GM12878 (cell line): ENCODE measurements around the gene RNF148. TPM values are rescaled to one million over a fixed set of nuclear protein-coding genes. Genes with fewer than 3 reads are reported as not detected.

ENCODE experiments used
- ATAC-seq: fragments of 200-7000 bp; cut with Tn5 transposase; 3 replicates; pipeline ENCODE4 v1.9.1; 2020; ENCODE audit warnings: mild to moderate bottlenecking, moderate library complexity
- BruUV-seq: library from RNA; stranded (reverse); fragments of 400-500 nt; replicated peaks from 2 replicates; lab custom pipeline; 2021; lab: Mats Ljungman, UMichigan
- CTCF ChIA-PET: fragments of 300-600 bp; sonication (Branson Sonifier 250); formaldehyde crosslinking; extraction: SDS; loops from one replicate; lab custom pipeline; 2021; ENCODE audit warnings: inconsistent platforms; lab: Yijun Ruan, JAX
- POLR2A ChIA-PET: fragments of 350-600 bp; formaldehyde crosslinking; extraction: SDS; loops from one replicate; lab custom pipeline; 2021; ENCODE audit warnings: inconsistent platforms; lab: Charles Lee
- RAD21 ChIA-PET: fragments of 300-600 bp; sonication (Branson Sonifier 250); formaldehyde crosslinking; loops from one replicate; lab custom pipeline; 2023; ENCODE audit warnings: antibody characterized with exemption; ENCODE audit not compliant: unreplicated experiment; lab: Charles Lee
- SMC1A ChIA-PET: fragments of 300-600 bp; sonication (Branson Sonifier 250); formaldehyde crosslinking; loops from one replicate; lab custom pipeline; 2023; ENCODE audit not compliant: unreplicated experiment, uncharacterized antibody; lab: Charles Lee
- DNase-seq: peaks from one replicate; pipeline ENCODE4 v3.0.0-alpha.2; 2011; ENCODE audit warnings: low read depth, low spot score
- FAIRE-seq: peaks from 3 replicates; lab custom pipeline; 2011; peaks lifted over from hg19 to GRCh38; lab: Jason Lieb, UNC
- H2AFZ ChIP-seq: 2 replicates; pipeline ENCODE4 v1.6.0; 2011; ENCODE audit warnings: low read depth, low read length, control low read depth; ENCODE audit not compliant: control insufficient read depth
- H3K27ac ChIP-seq: 2 replicates; pipeline ENCODE4 v1.5.1; 2011; ENCODE audit warnings: control low read depth; ENCODE audit not compliant: control insufficient read depth, insufficient read depth
- H3K27me3 ChIP-seq, 2 experiments: replicated peaks in 1 of 2; 2 replicates each; pipeline versions ENCODE4 v1.6.0 to v1.6.1; 2011; ENCODE audit warnings: low read length in 1 of 2; ENCODE audit not compliant: control insufficient read depth in 2 of 2, insufficient read depth in 2 of 2
- H3K36me3 ChIP-seq, 2 experiments: 2 replicates each; pipeline ENCODE4 v1.5.1; 2011; ENCODE audit warnings: low read length in 1 of 2; ENCODE audit not compliant: control insufficient read depth in 2 of 2, insufficient read depth in 2 of 2
- H3K4me1 ChIP-seq: 2 replicates; pipeline ENCODE4 v1.6.1; 2011; ENCODE audit warnings: mild to moderate bottlenecking, low read length, moderate library complexity, mixed read lengths; ENCODE audit not compliant: control insufficient read depth, insufficient read depth
- H3K4me2 ChIP-seq: 2 replicates; pipeline ENCODE4 v1.6.0; 2011; ENCODE audit warnings: control low read depth; ENCODE audit not compliant: control insufficient read depth, insufficient read depth
- H3K4me3 ChIP-seq: fragments of 200-600 bp; sonication (generic); 2 replicates; pipeline ENCODE4 v1.5.1; 2016
- H3K79me2 ChIP-seq: 2 replicates; pipeline ENCODE4 v1.6.0; 2011; ENCODE audit warnings: low read length; ENCODE audit not compliant: control insufficient read depth, insufficient read depth
- H3K9ac ChIP-seq: 2 replicates; pipeline ENCODE4 v1.8.0; 2011; ENCODE audit warnings: low read length, control low read depth, mixed read lengths; ENCODE audit not compliant: control insufficient read depth, insufficient read depth
- H3K9me3 ChIP-seq: replicated peaks from 3 replicates; pipeline ENCODE4 v1.5.1; 2011; ENCODE audit warnings: mild to moderate bottlenecking, low read length; ENCODE audit not compliant: control insufficient read depth, insufficient read depth
- H4K20me1 ChIP-seq: 2 replicates; pipeline ENCODE4 v1.6.0; 2011; ENCODE audit not compliant: control insufficient read depth, insufficient read depth
- EED ChIP-seq: sonication (generic); IDR thresholded peaks from 2 replicates; pipeline ENCODE4 v1.6.1; 2016; ENCODE audit warnings: antibody characterized with exemption, low read depth
- FOXM1 ChIP-seq: IDR thresholded peaks from 2 replicates; pipeline ENCODE4 v1.6.1; 2012; ENCODE audit warnings: low read depth, mild to moderate bottlenecking, inconsistent platforms, low read length, moderate library complexity
- GABPA ChIP-seq: IDR thresholded peaks from 2 replicates; pipeline ENCODE4 v1.6.1; 2014; ENCODE audit warnings: antibody characterized with exemption, low read depth, mild to moderate bottlenecking, inconsistent platforms
- MTA3 ChIP-seq: IDR thresholded peaks from 2 replicates; pipeline ENCODE4 v1.6.1; 2012; ENCODE audit warnings: low read length, inconsistent platforms, borderline replicate concordance
- POLR2AphosphoS5 ChIP-seq: IDR thresholded peaks from 2 replicates; pipeline ENCODE4 v1.6.1; 2011; ENCODE audit warnings: mild to moderate bottlenecking, low read length, inconsistent platforms
- SIN3A ChIP-seq: IDR thresholded peaks from 2 replicates; pipeline ENCODE4 v1.6.1; 2012; ENCODE audit warnings: low read depth, low read length, improper control_type of control experiment
- SP1 ChIP-seq: IDR thresholded peaks from one replicate; pipeline ENCODE4 v1.6.1; 2011; ENCODE audit warnings: low read depth, low read length
- SUZ12 ChIP-seq: fragments of 200-600 bp; sonication (generic); IDR thresholded peaks from one replicate; pipeline ENCODE4 v1.6.1; 2018; ENCODE audit warnings: antibody characterized with exemption, mild to moderate bottlenecking; ENCODE audit not compliant: unreplicated experiment
- WGBS: methylation state at CpG from one replicate; pipeline ENCODE4 v1.1.6; 2016; ENCODE audit warnings: low lambda C conversion rate; ENCODE audit not compliant: insufficient replicate concordance, insufficient coverage; ENCODE audit errors: missing lambda C conversion rate; 5-methylcytosine and 5-hydroxymethylcytosine counted together
- in situ Hi-C: fragments of 300-500 bp; cut with MboI; formaldehyde crosslinking; loops from 9 replicates; pipeline ENCODE4 v1.14.3; 2018; ENCODE audit warnings: mixed read lengths
- intact Hi-C: fragments of 100-400 bp; cut with micrococcal nuclease; formaldehyde crosslinking; loops from one replicate; pipeline ENCODE4 v1.14.2; 2022; ENCODE audit not compliant: unreplicated experiment
- polyA plus RNA-seq, 11 experiments: library from polyadenylated mRNA; depleted of rRNA in 4 of 11; unstranded in 6 of 11; stranded (reverse) in 5 of 11; fragments of >200 nt; fragmentation: Nextera tagmentation in 4 of 11; fragmentation: Illumina TruSeq in 1 of 11; extraction: Ambion mirVana in 4 of 11; extraction: Trizol in 1 of 11; gene quantifications; 1 replicate in 1 of 11; 2 replicates in 10 of 11; pipeline versions ENCODE4 v1.2.1 to v1.2.3, GENCODE V29; 2011 to 2016; ENCODE audit warnings: inconsistent platforms in 2 of 11, missing spikeins in 2 of 11, low read depth in 1 of 11
- total RNA-seq, 4 experiments: library from RNA; depleted of rRNA in 3 of 4; stranded (reverse); fragments of >200 nt in 3 of 4; fragmentation: Illumina TruSeq in 1 of 4; extraction: Trizol in 1 of 4; gene quantifications; 2 replicates each; pipeline versions ENCODE4 v1.2.1 to v1.2.3, GENCODE V29; 2013 to 2021
- TF ChIP-seq, protein P1 (sequence below): fragments of 450-650 bp; formaldehyde crosslinking; IDR thresholded peaks from 2 replicates; pipeline ENCODE4 v1.4.0; 2020; ENCODE audit warnings: mild to moderate bottlenecking, moderate library complexity
- TF ChIP-seq, protein P2 (sequence below): IDR thresholded peaks from 2 replicates; pipeline ENCODE4 v1.6.1; 2012; ENCODE audit warnings: low read depth, low read length, improper control_type of control experiment

Gene RNF148
- total and polyA plus RNA-seq, 10 of the 15 experiments (the other 5 are each of a cell fraction or from before 2014, with no cell fraction given), result 0.06 to 0.22 (median 0.17) TPM; not detected in 7

DNA sequence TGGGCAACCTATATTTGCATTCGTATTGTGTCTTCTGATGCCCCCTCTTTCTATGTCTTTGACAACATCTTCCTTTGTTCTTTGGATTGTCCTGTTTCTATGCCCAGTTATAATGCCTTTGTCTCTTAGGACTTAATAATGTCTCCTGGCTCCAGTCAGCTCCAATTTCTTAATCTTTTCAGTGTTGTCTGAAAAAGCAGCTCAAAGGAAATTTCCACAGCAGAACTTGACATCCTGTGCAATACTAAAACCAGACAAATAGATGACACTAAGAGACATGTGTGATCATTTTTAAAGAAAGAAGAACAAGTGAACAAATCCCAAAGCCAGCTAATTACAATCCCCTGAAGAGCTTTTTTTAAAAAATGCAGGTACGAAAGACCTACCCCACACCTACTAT lies 47.7 kb upstream of the RNF148 start:
- in situ Hi-C loops (no loop called here), intact Hi-C loops (no loop called here)
- Histone ChIP-seq H3K4me3 (no peak overlapping the region), H2AFZ (no peak overlapping the region), H3K4me2 (no peak overlapping the region), H3K27me3 (no peaks in the 10 kb centered on the region), H3K36me3 (no peaks in the 10 kb centered on the region), H3K27ac (no peak overlapping the region), H3K4me1 (no peaks in the 10 kb centered on the region), H4K20me1 (no peaks in the 10 kb centered on the region), H3K9me3 (no peaks in the 10 kb centered on the region), H3K9ac (no peak overlapping the region), H3K79me2 (no peaks in the 10 kb centered on the region)
- TF ChIP-seq EED, result no peak
- no peak for TF ChIP-seq POLR2AphosphoS5
- no peak for TF ChIP-seq FOXM1
- TF ChIP-seq MTA3, result no peak
- POLR2A ChIA-PET, result interaction anchor here (0.5 to 0.6 kb wide), 2 partner anchors 12 kb away, joined by 3 to 6 read pairs; no protein-coding TSS in a partner anchor
- ATAC-seq (no peak), FAIRE-seq (no peak), DNase-seq (no peak)
- CTCF ChIA-PET, result interaction anchor here (0.7 to 2.0 kb wide), 9 partner anchors 11 to 199 kb away, joined by 3 to 4 read pairs (median 3); no protein-coding TSS in a partner anchor
- SMC1A ChIA-PET, result interaction anchor here (0.6 to 8.7 kb wide), 14 partner anchors 7 to 132 kb away, joined by 3 to 85 read pairs (median 4); no protein-coding TSS in a partner anchor
- 36% methylated on average over 2 of the region's 2 CpGs for WGBS
- BruUV-seq, result no TSS peak
- RAD21 ChIA-PET, result interaction anchor here (0.8 to 2.4 kb wide), 6 partner anchors 8 to 617 kb away, joined by 3 to 6 read pairs (median 4); no protein-coding TSS in a partner anchor

DNA sequence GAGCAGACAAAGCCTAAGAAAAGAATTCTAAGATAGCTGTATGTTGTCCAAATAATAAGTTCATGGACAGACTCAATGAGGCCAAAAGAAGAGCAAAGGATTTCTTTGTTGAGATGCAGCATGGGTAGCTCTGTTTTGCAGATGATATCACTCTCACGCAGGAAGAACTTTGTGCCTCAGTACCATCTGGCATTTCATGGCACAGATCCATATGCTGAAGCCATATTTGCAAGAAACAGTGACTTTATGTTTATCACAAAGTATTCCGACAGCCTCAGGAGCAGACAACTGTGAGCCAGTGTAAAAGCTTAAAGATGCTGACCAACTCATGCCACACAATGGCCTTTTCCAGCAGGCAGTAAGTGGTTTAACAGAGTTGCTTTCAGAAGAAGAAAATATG lies 45.5 kb upstream of the RNF148 start:
- ChIA-PET POLR2A (interaction anchor here (1.5 to 1.6 kb wide), 2 partner anchors 8 to 12 kb away, joined by 4 to 6 read pairs; no protein-coding TSS in a partner anchor), SMC1A (interaction anchor here (0.5 to 8.7 kb wide), 9 partner anchors 9 to 55 kb away, joined by 3 to 85 read pairs (median 7); no protein-coding TSS in a partner anchor), CTCF (interaction anchor here (0.9 to 2.5 kb wide), 4 partner anchors 9 to 406 kb away, joined by 3 to 13 read pairs (median 3); no protein-coding TSS in a partner anchor), RAD21 (interaction anchor here (1.0 to 2.1 kb wide), 7 partner anchors 12 to 200 kb away, joined by 3 to 7 read pairs (median 3); no protein-coding TSS in a partner anchor)
- Histone ChIP-seq H3K79me2 (no peaks in the 10 kb centered on the region), H3K36me3 (no peaks in the 10 kb centered on the region), H3K4me1 (no peaks in the 10 kb centered on the region), H3K27me3 (no peaks in the 10 kb centered on the region), H3K4me3 (no peak overlapping the region), H4K20me1 (no peaks in the 10 kb centered on the region), H2AFZ (no peak overlapping the region), H3K27ac (no peak overlapping the region), H3K9ac (no peak overlapping the region), H3K4me2 (no peak overlapping the region), H3K9me3 (no peaks in the 10 kb centered on the region)
- intact Hi-C loops (no loop called here), in situ Hi-C loops (no loop called here)
- FAIRE-seq, result no peak
- 58% methylated on average over 2 of the region's 2 CpGs for WGBS
- ATAC-seq, result no peak
- no TSS peak for BruUV-seq
- no peak for DNase-seq
- TF ChIP-seq SIN3A (no peak), GABPA (no peak), SP1 (no peak), SUZ12 (no peak)
- TF ChIP-seq, protein P1, sequence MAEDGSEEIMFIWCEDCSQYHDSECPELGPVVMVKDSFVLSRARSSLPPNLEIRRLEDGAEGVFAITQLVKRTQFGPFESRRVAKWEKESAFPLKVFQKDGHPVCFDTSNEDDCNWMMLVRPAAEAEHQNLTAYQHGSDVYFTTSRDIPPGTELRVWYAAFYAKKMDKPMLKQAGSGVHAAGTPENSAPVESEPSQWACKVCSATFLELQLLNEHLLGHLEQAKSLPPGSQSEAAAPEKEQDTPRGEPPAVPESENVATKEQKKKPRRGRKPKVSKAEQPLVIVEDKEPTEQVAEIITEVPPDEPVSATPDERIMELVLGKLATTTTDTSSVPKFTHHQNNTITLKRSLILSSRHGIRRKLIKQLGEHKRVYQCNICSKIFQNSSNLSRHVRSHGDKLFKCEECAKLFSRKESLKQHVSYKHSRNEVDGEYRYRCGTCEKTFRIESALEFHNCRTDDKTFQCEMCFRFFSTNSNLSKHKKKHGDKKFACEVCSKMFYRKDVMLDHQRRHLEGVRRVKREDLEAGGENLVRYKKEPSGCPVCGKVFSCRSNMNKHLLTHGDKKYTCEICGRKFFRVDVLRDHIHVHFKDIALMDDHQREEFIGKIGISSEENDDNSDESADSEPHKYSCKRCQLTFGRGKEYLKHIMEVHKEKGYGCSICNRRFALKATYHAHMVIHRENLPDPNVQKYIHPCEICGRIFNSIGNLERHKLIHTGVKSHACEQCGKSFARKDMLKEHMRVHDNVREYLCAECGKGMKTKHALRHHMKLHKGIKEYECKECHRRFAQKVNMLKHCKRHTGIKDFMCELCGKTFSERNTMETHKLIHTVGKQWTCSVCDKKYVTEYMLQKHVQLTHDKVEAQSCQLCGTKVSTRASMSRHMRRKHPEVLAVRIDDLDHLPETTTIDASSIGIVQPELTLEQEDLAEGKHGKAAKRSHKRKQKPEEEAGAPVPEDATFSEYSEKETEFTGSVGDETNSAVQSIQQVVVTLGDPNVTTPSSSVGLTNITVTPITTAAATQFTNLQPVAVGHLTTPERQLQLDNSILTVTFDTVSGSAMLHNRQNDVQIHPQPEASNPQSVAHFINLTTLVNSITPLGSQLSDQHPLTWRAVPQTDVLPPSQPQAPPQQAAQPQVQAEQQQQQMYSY (CRISPR knock-in tag), result no peak
- TF ChIP-seq, protein P2, sequence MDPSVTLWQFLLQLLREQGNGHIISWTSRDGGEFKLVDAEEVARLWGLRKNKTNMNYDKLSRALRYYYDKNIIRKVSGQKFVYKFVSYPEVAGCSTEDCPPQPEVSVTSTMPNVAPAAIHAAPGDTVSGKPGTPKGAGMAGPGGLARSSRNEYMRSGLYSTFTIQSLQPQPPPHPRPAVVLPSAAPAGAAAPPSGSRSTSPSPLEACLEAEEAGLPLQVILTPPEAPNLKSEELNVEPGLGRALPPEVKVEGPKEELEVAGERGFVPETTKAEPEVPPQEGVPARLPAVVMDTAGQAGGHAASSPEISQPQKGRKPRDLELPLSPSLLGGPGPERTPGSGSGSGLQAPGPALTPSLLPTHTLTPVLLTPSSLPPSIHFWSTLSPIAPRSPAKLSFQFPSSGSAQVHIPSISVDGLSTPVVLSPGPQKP, result no peak
